RWPE2 (cell line): ENCODE results near the gene EPGN.
"Not testable (repeated sequence)": the region's sequence is repeated elsewhere in the genome, so short reads cannot be mapped to it uniquely, and the experiment has no call there.

Experiments
- ATAC-seq: fragments of 200-7000 bp; cut with Tn5 transposase; 3 replicates; pipeline ENCODE4 v1.9.1; 2021; ENCODE audit warnings: low read depth
- DNase-seq: peaks from one replicate; pipeline ENCODE4 v3.0.0-alpha.2; 2020; ENCODE audit warnings: low spot score
- H3K27ac ChIP-seq: fragments of 450-650 bp; 2 replicates; pipeline ENCODE4 v1.5.1; 2017; ENCODE audit warnings: mild to moderate bottlenecking; ENCODE audit not compliant: poor library complexity, severe bottlenecking
- H3K27me3 ChIP-seq: fragments of 250-450 bp; sonication (Bioruptor Pico); 2 replicates; pipeline ENCODE4 v1.5.1; 2021; ENCODE audit warnings: mild to moderate bottlenecking, moderate library complexity; ENCODE audit not compliant: insufficient read depth, poor library complexity, severe bottlenecking
- H3K36me3 ChIP-seq: fragments of 250-450 bp; sonication (Bioruptor Pico); 2 replicates; pipeline ENCODE4 v1.5.1; 2020; ENCODE audit warnings: low read depth, mild to moderate bottlenecking, moderate library complexity
- H3K4me1 ChIP-seq: fragments of 250-450 bp; sonication (Bioruptor Pico); 2 replicates; pipeline ENCODE4 v1.5.1; 2021; ENCODE audit warnings: mild to moderate bottlenecking, moderate library complexity; ENCODE audit not compliant: insufficient read depth, poor library complexity, severe bottlenecking
- H3K4me3 ChIP-seq: fragments of 250-450 bp; sonication (Bioruptor Pico); 2 replicates; pipeline ENCODE4 v1.5.1; 2021; ENCODE audit warnings: mild to moderate bottlenecking, moderate library complexity; ENCODE audit not compliant: severe bottlenecking
- H3K9me3 ChIP-seq: fragments of 250-450 bp; sonication (Bioruptor Pico); 2 replicates; pipeline ENCODE4 v1.5.1; 2021; ENCODE audit warnings: mild to moderate bottlenecking, moderate library complexity; ENCODE audit not compliant: severe bottlenecking
- CTCF ChIP-seq: fragments of 450-650 bp; IDR thresholded peaks from one replicate; pipeline ENCODE4 v1.5.1; 2017; ENCODE audit warnings: mild to moderate bottlenecking, moderate library complexity; ENCODE audit not compliant: poor library complexity, severe bottlenecking

Gene EPGN

GRCh38 chr4:74338792-74339333 is 30.6 kb downstream of the EPGN start:
- H3K4me3 ChIP-seq: no peak overlapping the region
- DNase-seq: no peak
- H3K27me3 ChIP-seq: no peaks in the 10 kb centered on the region
- no peaks in the 10 kb centered on the region for H3K9me3 ChIP-seq
- TF ChIP-seq CTCF: no peak
- no peak for ATAC-seq
- no peaks in the 10 kb centered on the region for H3K4me1 ChIP-seq
- no peak overlapping the region for H3K27ac ChIP-seq
- no peaks in the 10 kb centered on the region; the same call in 1 of the 2 replicates for H3K36me3 ChIP-seq

GRCh38 chr4:74339501-74339900 is 31.2 kb downstream of the EPGN start:
- no peak for ATAC-seq
- H3K4me3 ChIP-seq: no peak overlapping the region
- no peaks in the 10 kb centered on the region for H3K4me1 ChIP-seq
- H3K9me3 ChIP-seq: no peaks in the 10 kb centered on the region
- no peak for DNase-seq
- H3K27ac ChIP-seq: no peak overlapping the region
- no peaks in the 10 kb centered on the region for H3K27me3 ChIP-seq
- no peaks in the 10 kb centered on the region; the same call in 1 of the 2 replicates for H3K36me3 ChIP-seq
- no peak for TF ChIP-seq CTCF

- not testable (repeated sequence) for H3K4me1 ChIP-seq, DNase-seq, H3K27ac ChIP-seq, H3K9me3 ChIP-seq, H3K36me3 ChIP-seq, H3K27me3 ChIP-seq, ATAC-seq, H3K4me3 ChIP-seq
These were observed 32.2 kb downstream of the EPGN start for GRCh38 chr4:74340421-74340820.

GRCh38 chr4:74344031-74344430 is 35.8 kb downstream of the EPGN start:
- no peak for DNase-seq
- no peak for ATAC-seq
- Histone ChIP-seq H3K27me3 (no peaks in the 10 kb centered on the region), H3K27ac (no peak overlapping the region), H3K9me3 (peaks cover 1% of the 10 kb centered on the region), H3K4me3 (no peak overlapping the region), H3K4me1 (no peaks in the 10 kb centered on the region), H3K36me3 (no peaks in the 10 kb centered on the region; the same call in 1 of the 2 replicates)
- no peak for TF ChIP-seq CTCF

GRCh38 chr4:74353858-74354257 is 45.6 kb downstream of the EPGN start:
- DNase-seq (no peak), ATAC-seq (no peak)
- Histone ChIP-seq H3K4me1 (peaks cover 23% of the 10 kb centered on the region), H3K27ac (no peak overlapping the region), H3K36me3 (no peaks in the 10 kb centered on the region), H3K9me3 (no peaks in the 10 kb centered on the region), H3K27me3 (no peaks in the 10 kb centered on the region), H3K4me3 (no peak overlapping the region)
- no peak for TF ChIP-seq CTCF
